DMS53 (cell line): ENCODE measurements around the gene TM9SF4.

Experiments used
- DNase-seq: peaks from one replicate; lab custom pipeline; 2025; lab: John Stamatoyannopoulos, UW

Gene TM9SF4

DNA sequence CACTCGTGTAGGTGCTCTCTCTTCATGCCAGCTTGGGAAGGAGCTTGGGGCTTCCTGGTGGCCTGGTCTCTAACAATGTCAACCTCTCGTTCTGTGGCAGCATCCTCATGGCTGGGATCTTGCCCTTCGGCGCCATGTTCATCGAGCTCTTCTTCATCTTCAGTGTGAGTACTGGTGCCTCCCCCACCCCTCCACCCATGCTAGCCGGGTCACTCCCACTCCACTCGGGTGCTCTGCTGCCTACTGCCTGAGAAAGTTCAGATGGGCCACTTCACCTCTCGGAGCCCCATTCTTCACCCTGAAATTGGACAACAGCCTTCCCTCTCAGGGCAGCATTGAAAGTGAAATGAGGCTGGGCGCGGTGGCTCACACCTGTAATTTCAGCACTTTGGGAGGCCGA lies 48.8 kb downstream of the TM9SF4 start:
- no peak for DNase-seq

DNA sequence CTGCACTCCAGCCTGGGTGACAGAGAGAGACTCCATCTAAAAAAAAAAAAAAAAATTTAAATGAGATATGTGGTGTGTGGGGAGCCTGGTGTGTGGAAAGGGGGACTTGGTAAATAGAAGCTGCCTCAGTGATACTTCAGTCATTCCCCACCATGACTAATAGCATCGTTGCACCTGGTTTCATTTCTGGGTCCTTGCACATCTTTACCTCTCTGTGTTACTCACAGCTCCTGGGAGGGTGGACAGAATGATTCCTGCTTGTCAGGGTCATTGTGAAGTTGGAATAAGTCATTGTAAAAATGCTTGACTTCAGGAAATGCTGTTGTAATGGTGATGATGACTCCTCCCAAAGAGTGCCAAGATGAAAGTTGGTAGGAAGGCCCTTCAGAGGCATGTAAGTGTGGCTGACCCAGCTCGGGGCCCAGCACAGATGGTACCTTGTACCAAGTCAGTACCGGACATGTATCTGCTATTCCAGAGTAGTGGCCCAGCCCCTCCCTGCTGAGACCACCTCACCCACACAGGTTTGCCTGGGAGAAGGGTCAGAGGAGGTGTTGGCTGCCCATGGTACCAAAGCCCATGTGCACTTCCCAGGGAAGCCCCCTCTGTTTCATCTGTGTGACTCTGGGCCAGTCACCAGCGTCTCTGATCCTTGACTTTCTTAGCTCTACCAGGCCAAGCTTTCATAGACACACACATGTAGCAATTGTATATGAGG lies 49.6 kb downstream of the TM9SF4 start:
- DNase-seq, result no peak

DNA sequence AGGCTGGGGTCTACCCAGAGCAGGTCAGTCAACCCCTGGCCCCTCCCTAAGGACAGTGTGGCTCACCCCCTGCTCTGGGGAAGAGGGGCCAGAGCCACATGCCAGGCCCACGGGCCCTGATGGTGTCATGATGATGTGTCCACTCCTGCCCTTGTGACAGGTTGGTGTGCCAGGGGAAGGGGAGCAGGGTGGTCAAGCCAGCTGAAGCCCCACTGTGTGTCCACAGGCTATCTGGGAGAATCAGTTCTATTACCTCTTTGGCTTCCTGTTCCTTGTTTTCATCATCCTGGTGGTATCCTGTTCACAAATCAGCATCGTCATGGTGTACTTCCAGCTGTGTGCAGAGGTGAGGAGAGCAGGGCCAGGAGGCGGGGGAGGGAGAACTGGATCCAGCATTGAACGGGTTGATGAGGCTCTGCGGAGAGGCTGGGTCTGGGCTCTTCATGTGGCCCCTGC lies 50.3 kb downstream of the TM9SF4 start:
- no peak for DNase-seq

GRCh38 chr20:32160341-32160740 lies 50.8 kb downstream of the TM9SF4 start:
- no peak for DNase-seq

DNA sequence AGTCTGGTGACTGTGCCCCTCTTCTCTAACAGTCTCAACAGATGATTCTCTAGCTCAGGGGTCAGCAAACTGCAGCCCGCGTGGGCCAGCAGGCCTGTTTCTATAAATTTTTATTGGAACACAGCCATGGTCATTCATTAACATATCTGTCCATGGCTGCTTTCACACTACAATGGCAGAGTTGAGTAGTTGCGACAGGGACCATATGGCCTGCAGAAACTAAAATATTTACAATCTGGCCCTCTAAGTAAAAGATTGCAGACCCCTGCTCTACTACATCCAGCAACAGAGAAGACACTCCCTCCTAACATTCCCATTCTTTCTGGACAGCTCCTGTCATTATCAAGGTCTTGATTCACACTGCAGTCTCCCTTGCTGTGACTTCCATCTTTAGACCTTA lies 52.8 kb downstream of the TM9SF4 start:
- DNase-seq, result no peak

DNA sequence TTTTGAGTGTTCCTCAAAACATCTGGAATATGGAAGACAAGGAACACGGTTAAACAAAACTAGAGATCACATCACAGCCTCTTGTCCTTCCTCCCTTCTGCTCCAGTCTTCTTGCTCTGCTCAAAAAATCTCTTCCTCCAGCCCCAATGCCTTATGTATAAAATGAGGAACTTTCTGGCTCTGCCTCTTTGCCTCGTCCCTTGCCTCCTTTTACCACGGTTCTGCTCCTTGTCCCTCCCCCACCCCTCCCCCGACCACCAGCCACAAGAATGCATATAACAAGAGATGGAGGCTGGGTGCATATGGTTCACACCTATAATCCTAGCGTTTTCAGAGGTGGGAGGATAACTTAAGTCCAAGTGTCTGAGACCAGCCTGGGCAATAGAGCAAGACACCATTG lies 54.4 kb downstream of the TM9SF4 start:
- DNase-seq, result no peak

GRCh38 chr20:32164984-32165735 lies 55.6 kb downstream of the TM9SF4 start:
- no peak for DNase-seq

DNA sequence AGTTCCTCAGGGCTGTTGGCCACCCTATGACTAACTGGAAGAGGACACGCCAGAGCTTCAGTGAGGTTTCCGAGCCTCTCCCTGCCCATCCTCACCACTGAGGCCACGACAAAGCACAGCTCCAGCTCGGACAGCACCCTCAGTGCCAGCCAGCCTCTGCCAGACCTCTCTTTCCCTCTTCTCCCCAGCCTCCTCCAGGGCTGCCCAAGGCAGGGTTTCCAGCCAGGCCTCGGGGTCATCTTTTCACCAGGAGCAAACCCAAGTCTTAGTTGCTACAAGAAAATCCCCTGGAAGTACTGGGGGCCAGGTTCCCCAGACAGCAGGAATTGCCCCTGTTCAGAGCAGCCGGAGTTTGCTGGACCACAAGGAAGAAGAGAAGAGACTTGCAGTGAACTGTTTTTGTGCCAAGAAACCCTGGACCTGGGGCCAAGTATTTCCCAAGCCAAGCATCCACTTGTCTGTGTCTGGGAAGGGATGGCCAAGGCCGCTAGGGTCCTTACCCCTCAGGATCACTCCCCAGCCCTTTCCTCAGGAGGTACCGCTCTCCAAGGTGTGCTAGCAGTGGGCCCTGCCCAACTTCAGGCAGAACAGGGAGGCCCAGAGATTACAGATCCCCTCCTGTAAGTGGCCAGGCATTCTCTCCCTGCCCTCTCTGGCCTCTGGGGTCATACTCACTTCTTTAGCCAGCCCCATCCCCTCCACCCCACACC lies 56.5 kb downstream of the TM9SF4 start:
- DNase-seq, result no peak

- DNase-seq, result no peak
Measured at GRCh38 chr20:32167552-32167951, 58.0 kb downstream of the TM9SF4 start.

DNA sequence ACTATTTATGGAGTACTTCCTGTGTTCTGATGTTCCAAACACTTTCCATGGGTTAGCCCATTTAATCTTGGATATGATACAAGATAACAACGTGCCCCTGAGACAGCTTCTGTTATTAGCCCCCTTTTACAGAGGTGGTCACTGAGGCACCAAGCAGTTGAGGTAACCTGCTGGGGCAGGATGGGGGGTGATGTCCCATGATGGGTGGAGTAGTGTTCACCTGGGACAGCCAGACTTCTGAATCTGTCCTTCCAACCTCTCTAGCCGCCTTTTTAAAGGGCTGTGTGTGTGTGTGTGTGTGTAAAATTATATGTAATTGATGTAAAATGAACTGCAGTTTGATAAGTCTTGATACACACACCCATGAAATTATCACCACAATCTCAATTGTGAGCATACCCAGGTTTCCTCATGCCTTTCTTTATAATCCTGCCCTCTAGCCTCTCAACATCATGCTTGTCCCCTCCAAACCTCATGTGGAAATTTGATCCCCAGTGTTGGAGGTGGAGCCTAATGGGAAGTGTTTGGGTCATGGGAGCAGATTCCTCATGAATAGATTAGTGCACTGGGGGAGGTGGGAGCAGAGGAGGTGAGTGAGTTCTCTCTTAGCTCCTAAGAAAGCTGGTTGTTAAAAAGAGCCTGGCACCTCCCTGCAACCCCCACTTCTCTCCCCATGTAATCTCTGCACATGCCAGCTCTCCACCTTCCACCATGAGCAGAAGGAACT lies 58.8 kb downstream of the TM9SF4 start:
- DNase-seq, result peak; percentile 35

- peak; percentile 29 for DNase-seq
Measured at GRCh38 chr20:32177696-32178095, 68.2 kb downstream of the TM9SF4 start.

DNA sequence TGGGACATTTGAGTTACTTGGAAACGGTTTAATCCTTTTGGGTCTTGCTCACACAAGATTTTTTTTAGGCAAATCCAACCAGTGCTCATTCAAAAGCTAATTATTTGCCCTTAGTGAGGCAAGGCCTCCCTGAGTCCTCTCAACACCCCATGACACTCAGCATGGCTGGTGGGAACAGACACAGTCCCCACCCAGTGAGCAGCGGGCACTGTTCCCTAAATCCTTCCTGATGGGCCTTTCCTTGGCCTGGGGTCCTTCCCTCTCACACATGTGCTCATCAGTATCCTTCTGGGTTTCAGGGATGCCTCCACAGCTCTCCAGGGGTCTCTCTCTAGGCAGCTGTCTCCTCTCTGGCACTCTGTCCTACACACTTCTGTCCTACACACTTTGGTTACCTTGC lies 70.0 kb downstream of the TM9SF4 start:
- DNase-seq, result no peak

DNA sequence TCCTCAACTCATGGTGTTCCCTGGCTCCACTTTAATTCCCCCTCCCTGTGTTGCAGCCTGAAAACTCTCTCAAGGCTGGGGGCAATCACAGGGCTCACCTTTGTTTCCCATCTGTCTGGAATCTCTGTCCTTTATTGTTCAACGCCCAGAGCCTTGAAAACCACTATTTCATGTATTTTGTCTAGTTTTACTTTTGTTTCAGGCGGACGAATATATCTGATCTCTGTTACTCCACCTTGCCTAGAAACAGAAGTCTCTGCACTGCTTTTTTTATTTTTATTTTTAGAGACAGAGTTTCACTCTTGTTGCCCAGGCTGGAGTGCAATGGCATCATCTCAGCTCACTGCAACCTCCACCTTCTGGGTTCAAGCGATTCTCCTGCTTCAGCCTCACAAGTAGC lies 70.4 kb downstream of the TM9SF4 start:
- no peak for DNase-seq

GRCh38 chr20:32181606-32182005 lies 72.1 kb downstream of the TM9SF4 start:
- no peak for DNase-seq

DNA sequence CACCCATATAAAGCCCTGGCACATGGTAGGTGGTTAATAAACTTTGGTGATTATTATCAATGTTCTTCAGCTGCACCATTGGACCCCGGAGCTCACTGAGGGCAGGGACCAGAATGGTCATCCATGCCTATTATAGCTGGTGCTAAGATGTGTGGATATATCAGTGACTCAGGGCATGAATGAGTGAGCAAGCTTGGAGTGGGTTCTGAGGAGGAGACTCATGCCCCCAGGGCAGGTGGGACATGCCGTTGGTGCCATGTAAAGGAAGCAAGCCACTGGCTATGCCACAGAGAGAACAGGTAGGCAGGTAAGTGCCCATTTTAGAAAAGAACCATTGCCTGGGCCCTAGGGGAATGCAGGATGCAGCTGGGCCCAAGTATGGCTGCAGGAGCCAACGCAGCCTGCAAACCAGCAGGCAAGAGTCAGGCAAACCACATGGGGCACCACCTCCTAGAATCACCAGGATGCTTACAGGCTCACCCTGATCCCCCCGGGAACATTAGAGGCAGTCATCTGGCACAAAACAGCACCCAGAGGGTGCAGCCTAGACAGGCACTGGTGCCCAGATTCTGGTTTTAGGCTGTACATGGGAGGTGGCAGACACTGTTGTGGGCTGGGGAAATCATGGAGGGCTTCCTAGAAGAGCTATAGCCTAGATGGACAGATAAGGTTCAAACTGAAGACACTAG lies 74.6 kb downstream of the TM9SF4 start:
- no peak for DNase-seq

DNA sequence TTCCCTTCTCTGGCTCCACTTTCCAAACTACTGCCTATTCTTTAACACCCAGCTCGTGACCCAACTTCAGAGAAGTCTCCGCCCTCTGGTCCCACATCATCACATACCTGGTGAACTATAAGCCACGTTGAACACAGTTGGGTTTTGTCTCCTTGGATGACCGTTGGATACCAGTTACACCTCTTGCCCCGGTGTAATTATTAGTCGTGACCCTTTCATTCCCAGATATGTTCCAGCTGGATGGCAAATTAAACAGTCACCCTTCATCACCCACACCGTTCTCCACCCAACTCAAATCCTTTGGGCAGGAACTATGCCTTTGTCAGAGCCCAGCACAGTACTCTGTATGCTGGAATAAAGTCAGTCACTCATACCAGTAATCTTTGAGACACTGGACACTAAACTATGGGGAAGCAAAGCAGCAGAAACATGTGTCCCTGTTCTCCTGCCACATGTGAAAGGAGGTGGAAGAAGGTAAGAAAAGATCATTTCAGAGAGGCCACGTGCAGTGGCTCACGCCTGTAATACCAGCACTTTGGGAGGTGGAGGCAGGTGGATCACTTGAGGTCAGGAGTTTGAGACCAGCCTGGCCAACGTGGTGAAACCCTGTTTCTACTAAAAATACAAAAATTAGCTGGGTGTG lies 75.6 kb downstream of the TM9SF4 start:
- no peak for DNase-seq

GRCh38 chr20:32186506-32186905 lies 77.0 kb downstream of the TM9SF4 start:
- DNase-seq, result no peak

DNA sequence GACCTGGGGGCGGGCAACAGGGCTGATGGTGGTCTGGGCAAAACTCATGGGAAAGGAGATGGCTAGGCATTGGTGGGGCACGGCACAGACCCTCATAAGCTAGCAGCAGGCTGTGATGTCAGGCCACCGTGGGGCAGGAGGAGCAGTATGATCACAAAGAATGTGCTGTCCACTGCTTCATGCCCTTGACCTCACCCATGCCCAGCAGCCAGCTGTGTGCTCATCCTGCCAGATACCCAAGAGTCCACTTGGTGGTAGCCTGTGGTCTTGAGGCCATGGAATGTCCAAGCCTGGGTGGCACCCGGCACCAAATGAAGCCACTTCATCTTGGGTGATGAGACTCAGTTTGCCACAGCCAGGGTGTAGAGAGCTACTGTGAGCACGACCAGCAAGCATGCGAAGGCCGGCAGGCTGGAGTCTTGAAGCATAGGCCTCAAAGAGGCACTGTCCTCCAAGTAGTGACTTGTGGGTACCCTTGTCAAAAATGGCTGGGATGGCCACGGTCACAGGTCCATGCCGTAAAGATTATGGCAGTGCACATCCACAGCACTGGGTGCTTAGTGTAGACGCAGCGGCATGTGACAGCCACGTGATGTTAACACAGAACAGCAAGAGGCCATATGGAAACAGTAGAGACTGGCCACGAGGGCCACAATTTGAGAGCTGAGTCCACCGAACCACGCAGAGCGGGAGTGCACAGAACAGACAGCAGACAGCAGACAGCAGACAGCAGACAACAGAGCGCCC lies 79.0 kb downstream of the TM9SF4 start:
- no peak for DNase-seq

DNA sequence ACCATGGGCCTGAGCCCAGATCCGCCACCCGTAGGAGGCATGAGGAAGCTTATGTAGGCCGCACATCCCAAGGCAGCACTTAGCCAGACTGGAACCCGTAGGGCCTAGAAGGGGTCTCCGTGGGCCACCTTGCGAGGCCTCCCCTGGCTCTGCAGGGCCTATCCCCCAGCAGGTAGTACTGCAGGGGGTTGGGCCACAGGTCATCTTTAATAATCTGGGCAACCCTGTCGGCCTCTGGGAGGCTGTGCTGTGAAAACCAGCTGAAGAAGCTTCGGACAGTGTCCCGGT lies 79.6 kb downstream of the TM9SF4 start:
- no peak for DNase-seq

- peak; percentile 46 for DNase-seq
Measured at GRCh38 chr20:32189691-32190615, 80.4 kb downstream of the TM9SF4 start.
